ENCODE measurements around the gene LYRM2. TPM values are rescaled to one million over a fixed set of nuclear protein-coding genes. Genes with fewer than 3 reads are reported as not detected.

LYRM2 gene
- total RNA-seq, 1 donor: 24.2 TPM

DNA sequence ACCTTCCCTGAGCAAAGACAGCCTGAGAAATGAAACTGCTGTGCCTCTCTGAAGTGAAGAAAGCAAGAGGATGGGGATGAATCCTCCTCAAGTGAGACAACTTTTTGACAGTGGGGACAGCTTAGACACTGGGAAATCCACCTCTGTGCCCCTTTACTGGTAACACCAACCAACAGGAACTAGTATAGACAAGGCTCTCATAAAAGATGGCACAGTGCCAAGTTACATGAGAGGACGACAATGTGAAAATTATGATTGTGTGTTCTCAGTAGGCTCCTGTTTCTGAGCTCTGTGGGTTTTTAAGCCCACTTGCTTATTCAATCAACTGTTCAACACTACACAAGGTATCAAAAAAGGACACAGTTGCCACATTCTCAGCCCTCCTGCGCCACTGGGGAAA, 41.6 kb upstream of the LYRM2 start:
- TF ChIP-seq, protein P1, sequence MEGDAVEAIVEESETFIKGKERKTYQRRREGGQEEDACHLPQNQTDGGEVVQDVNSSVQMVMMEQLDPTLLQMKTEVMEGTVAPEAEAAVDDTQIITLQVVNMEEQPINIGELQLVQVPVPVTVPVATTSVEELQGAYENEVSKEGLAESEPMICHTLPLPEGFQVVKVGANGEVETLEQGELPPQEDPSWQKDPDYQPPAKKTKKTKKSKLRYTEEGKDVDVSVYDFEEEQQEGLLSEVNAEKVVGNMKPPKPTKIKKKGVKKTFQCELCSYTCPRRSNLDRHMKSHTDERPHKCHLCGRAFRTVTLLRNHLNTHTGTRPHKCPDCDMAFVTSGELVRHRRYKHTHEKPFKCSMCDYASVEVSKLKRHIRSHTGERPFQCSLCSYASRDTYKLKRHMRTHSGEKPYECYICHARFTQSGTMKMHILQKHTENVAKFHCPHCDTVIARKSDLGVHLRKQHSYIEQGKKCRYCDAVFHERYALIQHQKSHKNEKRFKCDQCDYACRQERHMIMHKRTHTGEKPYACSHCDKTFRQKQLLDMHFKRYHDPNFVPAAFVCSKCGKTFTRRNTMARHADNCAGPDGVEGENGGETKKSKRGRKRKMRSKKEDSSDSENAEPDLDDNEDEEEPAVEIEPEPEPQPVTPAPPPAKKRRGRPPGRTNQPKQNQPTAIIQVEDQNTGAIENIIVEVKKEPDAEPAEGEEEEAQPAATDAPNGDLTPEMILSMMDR (IDR thresholded peaks at IDR 0.05; ENCODE audit: insufficient read depth, low read depth, low read length): no peak
- H3K4me3 ChIP-seq (ENCODE audit: low read depth, low read length): no peak overlapping the region
- no peak for DNase-seq (ENCODE audit: low read depth)

DNA sequence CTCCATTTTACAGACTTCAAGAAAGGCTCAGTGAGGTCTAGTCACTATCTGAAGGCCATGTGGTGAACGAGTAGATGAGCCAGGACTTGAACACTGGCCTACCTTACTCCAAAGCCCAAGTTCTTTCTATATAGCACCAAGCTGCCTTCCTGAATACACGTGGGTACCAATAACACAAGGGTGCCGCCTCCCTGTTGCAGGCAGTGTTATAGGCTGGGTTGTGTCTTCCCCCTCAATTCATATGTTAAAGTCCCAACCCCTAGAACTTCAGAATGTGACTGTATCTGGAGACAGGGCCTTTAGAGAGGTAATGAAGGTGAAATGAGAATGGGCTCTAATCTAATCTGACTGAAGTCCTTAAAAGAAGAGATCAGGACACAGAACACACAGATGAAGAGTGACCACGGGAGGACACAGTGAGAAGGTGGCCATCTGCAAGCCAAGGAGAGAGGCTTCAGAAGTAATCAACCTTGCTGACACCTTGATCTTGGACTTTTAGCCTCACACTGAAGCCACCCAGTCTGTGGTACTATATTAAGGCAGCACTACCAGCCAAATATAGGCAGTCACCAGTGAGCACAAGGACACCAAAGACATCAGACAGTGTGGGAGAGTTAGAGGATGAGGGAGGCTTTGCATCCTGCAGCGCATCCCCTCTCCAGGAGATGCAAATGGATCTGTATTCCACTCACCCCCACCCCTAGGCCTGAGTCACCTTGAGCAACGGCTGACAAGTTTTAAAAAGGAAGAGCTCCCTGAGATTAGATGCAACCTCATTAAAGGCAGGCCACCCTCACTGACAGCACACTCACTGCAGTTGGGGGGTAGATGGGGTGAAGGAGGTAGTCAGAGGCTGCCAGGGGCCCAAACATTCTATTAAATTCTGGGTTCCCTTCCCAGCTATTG, 40.9 kb upstream of the LYRM2 start:
- H3K4me3 ChIP-seq (ENCODE audit: low read depth, low read length): no peak overlapping the region
- TF ChIP-seq, protein P1 (IDR thresholded peaks at IDR 0.05; ENCODE audit: insufficient read depth, low read depth, low read length): no peak
- no peak for DNase-seq (ENCODE audit: low read depth)

DNA sequence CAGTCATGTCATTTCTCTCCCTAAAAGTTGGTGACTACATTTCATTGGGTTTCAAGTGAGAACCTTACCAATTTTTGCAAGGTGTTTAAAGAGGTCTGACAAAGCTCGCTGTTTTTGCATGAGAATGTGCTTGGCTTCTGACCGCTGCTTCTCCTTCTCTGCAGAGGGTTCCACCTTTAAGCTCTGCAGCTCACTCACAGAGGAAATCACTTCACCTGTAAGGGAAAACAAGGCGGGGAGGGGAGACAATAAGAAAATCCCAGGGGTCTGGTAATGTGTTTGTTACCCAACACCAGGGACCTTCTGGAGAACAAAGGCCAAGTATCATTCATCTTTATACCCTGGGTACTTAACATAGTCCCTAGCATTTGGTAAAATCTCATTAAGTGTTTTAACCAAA, 40.0 kb upstream of the LYRM2 start:
- TF ChIP-seq, protein P1 (IDR thresholded peaks at IDR 0.05; ENCODE audit: insufficient read depth, low read depth, low read length): no peak
- H3K4me3 ChIP-seq (ENCODE audit: low read depth, low read length): no peak overlapping the region
- no peak for DNase-seq (ENCODE audit: low read depth)

DNA sequence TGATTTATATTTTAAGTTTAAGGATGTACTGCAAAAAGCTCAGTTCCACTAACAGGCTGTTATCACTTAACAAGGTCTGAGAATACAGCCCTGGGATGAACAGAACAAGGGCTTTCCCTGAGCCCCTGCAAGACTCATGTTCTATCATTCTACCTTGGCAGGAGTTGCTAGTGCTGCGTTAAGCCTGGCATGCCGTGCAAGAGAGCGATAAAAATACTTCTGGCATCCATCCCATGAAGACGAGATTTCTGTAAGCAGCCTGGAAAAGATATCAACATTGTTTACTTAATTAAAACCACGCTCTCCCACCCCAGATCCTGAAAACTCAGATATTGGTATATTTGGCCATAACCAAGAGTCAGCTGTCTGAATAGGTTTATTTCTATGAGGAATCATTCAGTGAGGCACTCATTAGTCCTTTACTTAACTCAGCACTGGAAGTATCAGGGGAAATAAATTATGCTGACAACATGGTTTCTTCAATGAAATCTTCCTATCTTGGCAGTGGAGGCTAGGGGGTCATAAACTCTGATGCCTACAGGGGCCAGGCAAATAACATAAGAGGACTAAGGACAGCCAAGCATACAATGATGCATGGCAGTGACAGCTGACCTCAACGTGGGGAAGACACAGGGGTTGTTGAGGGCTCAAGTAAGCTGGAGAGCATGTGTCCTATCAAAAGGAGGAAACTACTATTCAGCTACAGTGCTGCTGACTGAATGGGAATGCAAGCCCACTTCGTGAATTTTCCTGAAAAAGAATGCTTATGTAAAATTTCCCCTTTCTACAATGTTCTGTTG, 37.6 kb upstream of the LYRM2 start:
- DNase-seq (ENCODE audit: low read depth): peak; percentile 72
- TF ChIP-seq, protein P1 (IDR thresholded peaks at IDR 0.05; ENCODE audit: insufficient read depth, low read depth, low read length): no peak
- H3K4me3 ChIP-seq (ENCODE audit: low read depth, low read length): no peak overlapping the region

DNA sequence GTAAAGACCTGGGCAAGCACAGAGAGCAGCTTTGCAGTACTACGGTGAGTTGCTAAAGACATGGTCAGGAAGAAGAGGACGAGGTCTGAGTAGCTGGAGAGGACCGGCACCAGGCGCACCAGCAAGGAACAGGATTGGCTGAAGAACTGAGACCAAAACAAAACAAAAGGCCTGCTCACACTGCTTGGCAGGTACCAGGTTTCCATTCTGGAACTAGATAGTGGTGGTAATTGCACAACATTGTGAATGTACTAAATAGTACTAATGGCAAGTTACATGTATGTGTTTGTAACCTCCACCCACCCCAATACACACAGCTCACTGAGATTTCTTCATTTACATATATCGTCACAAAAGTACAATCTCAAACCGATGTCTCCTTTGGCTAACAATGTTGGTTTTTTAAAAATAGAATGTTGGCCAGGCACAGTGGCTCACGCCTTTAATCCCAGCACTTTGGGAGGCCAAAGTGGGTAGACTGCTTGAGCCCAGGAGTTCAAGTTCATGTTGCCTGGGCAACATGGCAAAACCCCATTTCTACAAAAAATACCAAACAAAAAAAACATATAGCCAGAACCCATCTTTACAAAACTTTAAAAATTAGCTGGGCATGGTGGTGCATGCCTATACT, 32.5 kb upstream of the LYRM2 start:
- H3K4me3 ChIP-seq (ENCODE audit: low read depth, low read length): no peak overlapping the region
- TF ChIP-seq, protein P1 (IDR thresholded peaks at IDR 0.05; ENCODE audit: insufficient read depth, low read depth, low read length): no peak
- DNase-seq (ENCODE audit: low read depth): no peak

DNA sequence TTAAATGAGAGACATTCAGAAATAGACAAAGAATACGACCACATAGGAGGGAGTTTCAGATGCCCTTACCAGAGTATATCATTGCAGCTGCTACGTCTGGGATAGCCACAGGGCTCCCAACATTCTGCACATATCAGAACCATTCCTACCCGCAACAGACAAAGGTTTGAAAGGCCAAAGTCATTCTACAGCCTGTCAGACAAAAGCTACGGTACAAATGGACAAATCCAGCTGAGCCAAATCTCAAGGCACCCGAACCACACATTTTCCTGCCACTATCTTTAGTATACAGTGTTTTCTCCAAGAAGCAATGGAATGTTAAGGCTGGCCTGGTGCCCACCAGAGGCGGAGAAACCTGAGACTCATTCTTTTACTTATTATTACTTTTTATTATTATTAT, 30.5 kb upstream of the LYRM2 start:
- DNase-seq (ENCODE audit: low read depth): no peak
- TF ChIP-seq, protein P1 (IDR thresholded peaks at IDR 0.05; ENCODE audit: insufficient read depth, low read depth, low read length): no peak
- no peak overlapping the region for H3K4me3 ChIP-seq (ENCODE audit: low read depth, low read length)
